GM12865 (cell line): ENCODE data around the gene ZMYND15.

Experiments used
- DNase-seq: peaks from one replicate; pipeline ENCODE4 v3.0.0; 2010; ENCODE audit warnings: low read depth
- H3K4me3 ChIP-seq: 2 replicates; pipeline ENCODE4 v1.5.1; 2011; ENCODE audit warnings: mild to moderate bottlenecking, low read depth, low read length, control low read depth
- TF ChIP-seq, protein P1 (sequence below): IDR thresholded peaks from 2 replicates; pipeline ENCODE4 v1.5.1; 2011; ENCODE audit warnings: low read length, control low read depth, low read depth, inconsistent platforms; ENCODE audit not compliant: insufficient read depth; ENCODE audit errors: missing control alignments

ZMYND15 gene

DNA sequence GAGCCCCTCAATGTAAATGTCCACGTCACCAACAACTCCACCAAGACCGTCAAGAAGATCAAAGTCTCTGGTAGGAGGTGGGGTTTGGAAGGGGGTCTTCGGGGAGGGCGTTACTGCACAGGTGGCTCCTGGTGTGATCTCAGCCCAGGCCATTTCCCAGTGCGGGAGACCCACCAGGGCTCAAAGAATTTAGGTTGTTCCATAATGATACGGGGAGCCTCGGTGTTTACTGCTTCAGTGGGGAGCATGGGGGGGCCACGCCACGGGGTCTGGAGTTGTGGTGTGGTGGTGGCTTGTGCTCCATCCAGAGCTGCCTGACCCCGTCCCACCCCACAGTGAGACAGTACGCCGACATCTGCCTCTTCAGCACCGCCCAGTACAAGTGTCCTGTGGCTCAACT is 21.4 kb upstream of the ZMYND15 start:
- no peak for DNase-seq
- TF ChIP-seq, protein P1, sequence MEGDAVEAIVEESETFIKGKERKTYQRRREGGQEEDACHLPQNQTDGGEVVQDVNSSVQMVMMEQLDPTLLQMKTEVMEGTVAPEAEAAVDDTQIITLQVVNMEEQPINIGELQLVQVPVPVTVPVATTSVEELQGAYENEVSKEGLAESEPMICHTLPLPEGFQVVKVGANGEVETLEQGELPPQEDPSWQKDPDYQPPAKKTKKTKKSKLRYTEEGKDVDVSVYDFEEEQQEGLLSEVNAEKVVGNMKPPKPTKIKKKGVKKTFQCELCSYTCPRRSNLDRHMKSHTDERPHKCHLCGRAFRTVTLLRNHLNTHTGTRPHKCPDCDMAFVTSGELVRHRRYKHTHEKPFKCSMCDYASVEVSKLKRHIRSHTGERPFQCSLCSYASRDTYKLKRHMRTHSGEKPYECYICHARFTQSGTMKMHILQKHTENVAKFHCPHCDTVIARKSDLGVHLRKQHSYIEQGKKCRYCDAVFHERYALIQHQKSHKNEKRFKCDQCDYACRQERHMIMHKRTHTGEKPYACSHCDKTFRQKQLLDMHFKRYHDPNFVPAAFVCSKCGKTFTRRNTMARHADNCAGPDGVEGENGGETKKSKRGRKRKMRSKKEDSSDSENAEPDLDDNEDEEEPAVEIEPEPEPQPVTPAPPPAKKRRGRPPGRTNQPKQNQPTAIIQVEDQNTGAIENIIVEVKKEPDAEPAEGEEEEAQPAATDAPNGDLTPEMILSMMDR, result no peak
- no peak overlapping the region for H3K4me3 ChIP-seq

DNA sequence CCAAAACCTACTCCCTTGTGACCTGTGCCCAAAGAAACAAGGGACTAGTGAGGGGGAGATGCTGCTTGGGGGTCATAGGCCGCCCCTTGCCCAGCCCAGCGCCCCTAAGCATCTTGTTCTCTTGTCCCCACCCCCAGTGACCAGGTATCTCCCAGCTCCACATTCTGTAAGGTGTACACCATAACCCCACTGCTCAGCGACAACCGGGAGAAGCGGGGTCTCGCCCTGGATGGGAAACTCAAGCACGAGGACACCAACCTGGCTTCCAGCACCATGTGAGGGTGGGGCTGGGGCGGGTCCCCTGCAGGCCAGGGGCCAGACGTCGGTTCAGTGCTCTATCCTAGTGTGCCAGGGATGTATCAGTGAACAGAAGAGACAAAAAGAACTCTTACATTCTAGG is 20.5 kb upstream of the ZMYND15 start:
- TF ChIP-seq, protein P1, result no peak
- no peak for DNase-seq
- no peak overlapping the region for H3K4me3 ChIP-seq

DNA sequence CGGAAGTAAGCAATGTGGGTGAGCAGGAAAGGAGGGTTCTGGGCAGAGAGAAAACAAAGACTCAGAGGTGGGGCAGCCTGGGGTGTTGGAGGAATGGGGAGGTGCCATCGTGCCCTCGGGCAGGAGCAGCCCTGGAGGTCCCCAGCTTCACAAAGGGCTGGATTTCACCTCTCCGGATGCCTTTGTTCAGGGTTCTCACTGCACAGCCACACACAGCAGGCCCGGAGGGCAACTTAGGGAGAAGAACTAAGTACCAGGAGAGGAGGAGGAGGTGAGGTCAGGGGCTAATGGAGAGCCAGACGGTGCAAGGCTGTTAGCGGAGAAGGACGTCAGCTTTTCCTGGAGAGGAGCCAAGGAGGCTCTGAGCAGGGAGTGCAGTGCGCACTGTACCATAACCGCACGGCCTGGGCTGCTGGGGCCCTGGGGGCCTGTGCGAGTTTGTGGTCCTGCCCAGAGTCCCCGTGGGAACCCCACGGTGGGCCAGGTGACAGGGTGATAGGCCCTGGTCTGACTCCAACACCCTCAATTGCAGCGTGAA is 19.9 kb upstream of the ZMYND15 start:
- no peak for DNase-seq
- H3K4me3 ChIP-seq, result no peak overlapping the region
- TF ChIP-seq, protein P1, result no peak

DNA sequence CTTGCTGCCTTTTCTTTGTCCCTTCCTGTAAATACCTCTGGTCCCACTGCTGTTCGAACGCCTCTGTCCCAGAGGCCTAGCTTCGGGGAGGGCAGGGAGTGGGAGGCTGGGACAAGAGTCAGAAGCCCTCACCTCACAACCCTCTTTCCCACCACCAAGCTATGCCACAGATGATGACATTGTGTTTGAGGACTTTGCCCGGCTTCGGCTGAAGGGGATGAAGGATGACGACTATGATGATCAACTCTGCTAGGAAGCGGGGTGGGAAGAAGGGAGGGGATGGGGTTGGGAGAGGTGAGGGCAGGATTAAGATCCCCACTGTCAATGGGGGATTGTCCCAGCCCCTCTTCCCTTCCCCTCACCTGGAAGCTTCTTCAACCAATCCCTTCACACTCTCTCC is 18.8 kb upstream of the ZMYND15 start:
- no peak overlapping the region for H3K4me3 ChIP-seq
- TF ChIP-seq, protein P1, result no peak
- DNase-seq, result no peak

DNA sequence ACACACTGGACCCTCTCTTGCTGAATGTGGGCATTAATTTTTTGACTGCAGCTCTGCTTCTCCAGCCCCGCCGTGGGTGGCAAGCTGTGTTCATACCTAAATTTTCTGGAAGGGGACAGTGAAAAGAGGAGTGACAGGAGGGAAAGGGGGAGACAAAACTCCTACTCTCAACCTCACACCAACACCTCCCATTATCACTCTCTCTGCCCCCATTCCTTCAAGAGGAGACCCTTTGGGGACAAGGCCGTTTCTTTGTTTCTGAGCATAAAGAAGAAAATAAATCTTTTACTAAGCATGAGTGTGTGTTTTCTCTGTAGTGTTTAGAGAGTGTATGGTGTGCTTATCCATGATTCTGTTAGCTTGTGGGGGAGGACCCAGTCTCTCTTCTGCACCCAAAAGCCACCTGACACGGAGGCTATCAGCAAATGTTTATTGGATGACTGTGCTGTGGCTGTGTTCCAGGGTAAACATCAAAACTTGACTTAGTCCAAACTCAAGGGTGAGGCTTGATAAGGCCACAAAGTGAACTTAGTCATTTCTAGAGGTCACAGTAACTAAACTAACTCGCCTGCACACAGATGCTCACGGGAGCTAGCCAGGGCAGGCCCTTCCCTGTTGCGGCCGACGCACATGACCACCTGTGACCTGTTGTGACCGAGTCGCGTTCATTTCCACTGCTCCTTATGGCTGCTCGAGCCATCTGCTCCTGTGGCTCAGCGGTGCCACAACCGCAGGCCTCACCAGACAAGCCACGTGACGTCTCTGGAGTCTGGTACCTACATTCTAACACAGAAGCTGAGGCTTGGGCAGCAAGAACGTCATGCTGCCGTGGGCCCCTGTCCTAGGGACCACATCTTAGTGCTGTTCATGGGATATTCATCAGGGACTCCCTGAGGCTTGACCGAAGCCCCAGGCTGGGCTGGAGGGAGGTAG is 18.2 kb upstream of the ZMYND15 start:
- TF ChIP-seq, protein P1, result no peak
- no peak overlapping the region for H3K4me3 ChIP-seq
- DNase-seq, result no peak

DNA sequence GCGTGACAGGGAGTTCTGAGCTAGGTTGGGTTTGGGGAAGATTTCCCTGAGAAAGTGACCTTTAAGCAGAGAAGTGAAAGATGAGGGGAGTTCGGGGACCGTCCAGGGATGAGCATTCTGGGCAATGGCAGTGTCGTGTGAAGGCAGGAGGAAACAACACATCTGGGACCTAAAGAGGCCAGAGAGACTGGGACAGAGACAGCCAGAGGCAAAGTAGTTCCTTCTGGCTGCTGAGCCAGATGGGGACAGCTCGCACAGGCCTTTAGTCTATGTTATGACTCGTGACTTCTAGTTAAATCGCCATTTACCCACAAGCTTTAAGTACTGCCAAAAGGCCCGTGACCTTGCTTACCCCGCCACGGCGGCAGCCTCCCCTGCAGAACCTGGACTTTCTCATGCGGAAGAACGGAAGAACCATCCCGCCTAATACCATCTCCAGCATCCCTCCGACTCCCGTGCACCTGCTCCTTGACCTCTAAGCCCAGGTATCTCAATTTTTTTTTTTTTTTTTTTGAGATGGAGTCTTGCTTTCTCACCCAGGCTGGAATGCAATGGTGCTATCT is 16.9 kb upstream of the ZMYND15 start:
- TF ChIP-seq, protein P1, result no peak
- no peak for DNase-seq
- H3K4me3 ChIP-seq, result no peak overlapping the region
